ENCODE results near the gene INS. TPM values are rescaled to one million over a fixed set of nuclear protein-coding genes. Genes with fewer than 3 reads are reported as not detected.

Gene INS
- total and polyA plus RNA-seq, 2 of the 13 experiments (the other 11 are each of a cell fraction or from before 2014, with no cell fraction given) = not detected

DNA sequence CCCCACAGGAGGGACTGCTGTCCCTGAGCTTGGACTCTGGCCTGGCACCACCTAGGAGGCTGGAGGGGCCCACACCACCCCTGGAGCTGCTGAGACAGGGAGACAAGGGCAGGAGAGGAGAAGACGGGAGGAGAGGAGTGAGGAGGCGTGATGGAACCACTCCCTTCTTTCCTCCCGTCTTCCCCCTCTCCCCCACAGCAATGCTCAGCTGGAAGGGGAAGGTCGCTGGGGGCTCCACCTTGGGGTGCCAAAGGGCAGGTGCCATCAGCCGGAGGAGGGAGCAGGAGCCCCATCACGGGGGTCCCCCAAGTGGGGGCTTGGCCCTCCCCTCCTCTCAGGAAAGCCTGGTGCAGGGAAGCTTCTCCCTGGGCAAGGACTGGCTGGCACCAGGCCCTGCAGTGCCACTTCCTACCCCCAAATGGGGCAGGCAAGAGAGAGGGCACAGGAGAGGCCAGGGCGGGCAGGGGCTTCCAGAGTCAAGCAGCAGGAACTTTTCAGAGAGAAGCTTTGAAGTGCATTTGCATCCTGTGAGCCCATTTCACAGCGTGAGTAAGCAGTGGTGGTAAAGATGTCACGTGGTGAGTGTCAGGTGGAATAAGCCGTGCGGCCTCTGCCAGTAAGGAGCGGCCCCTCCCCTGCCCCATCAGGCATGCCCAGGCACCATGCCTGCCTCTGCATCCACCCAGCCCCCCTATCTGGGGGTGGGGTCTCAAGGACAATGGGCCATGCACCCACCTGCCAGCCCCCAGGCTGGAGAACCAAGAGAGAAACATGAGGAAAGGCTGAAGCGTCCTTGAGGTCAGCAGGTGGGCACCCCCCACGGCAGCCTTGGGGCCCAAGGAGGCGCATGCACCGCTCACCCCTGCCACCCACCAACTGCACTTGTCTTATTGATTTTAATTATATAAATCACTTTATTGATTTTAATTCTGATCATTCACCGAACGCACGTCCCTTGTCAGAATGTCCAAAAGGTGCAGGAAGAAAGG lies 26.7 kb downstream of the INS start (continued):
- peak; percentile 27; the same call in 1 of the 2 replicates for TF ChIP-seq MXD4 (CRISPR knock-in tag; IDR thresholded peaks at IDR 0.05)
- TF ChIP-seq SRF (IDR thresholded peaks at IDR 0.05; ENCODE audit: low read depth, low read length) = no peak
- TF ChIP-seq HOXA7 (CRISPR knock-in tag; IDR thresholded peaks at IDR 0.05) = no peak
- TF ChIP-seq MAFG (CRISPR knock-in tag; IDR thresholded peaks at IDR 0.05) = no peak
- no peak for TF ChIP-seq ZSCAN9 (CRISPR knock-in tag; IDR thresholded peaks at IDR 0.05; ENCODE audit: borderline replicate concordance)
- 0 out of 2 replicates have a peak, but pooled peaks have one; percentile 5 for TF ChIP-seq RARA (CRISPR knock-in tag; IDR thresholded peaks at IDR 0.05)
- TF ChIP-seq ZNF567 (CRISPR knock-in tag; IDR thresholded peaks at IDR 0.05; ENCODE audit: borderline replicate concordance) = no peak
- no peak for TF ChIP-seq ZBTB33 (CRISPR knock-in tag; IDR thresholded peaks at IDR 0.05)
- TF ChIP-seq KAT7 (CRISPR knock-in tag; IDR thresholded peaks at IDR 0.05; ENCODE audit: borderline replicate concordance) = no peak; the same call in 1 of the 2 replicates
- TF ChIP-seq CENPT (CRISPR knock-in tag; IDR thresholded peaks at IDR 0.05; ENCODE audit: low read depth) = no peak
- TF ChIP-seq, protein P1, sequence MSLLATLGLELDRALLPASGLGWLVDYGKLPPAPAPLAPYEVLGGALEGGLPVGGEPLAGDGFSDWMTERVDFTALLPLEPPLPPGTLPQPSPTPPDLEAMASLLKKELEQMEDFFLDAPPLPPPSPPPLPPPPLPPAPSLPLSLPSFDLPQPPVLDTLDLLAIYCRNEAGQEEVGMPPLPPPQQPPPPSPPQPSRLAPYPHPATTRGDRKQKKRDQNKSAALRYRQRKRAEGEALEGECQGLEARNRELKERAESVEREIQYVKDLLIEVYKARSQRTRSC (CRISPR knock-in tag; IDR thresholded peaks at IDR 0.05; ENCODE audit: low read depth) = 0 out of 2 replicates have a peak, but pooled peaks have one; percentile 10
- no peak for TF ChIP-seq SMAD3 (CRISPR knock-in tag; IDR thresholded peaks at IDR 0.05)
- TF ChIP-seq ZNF740 (CRISPR knock-in tag; IDR thresholded peaks at IDR 0.05) = no peak
- TF ChIP-seq KDM2A (CRISPR knock-in tag; IDR thresholded peaks at IDR 0.05; ENCODE audit: borderline replicate concordance, low read depth) = peak; percentile 15; the same call in 1 of the 2 replicates
- TF ChIP-seq GLI4 (CRISPR knock-in tag; IDR thresholded peaks at IDR 0.05; ENCODE audit: borderline replicate concordance) = 0 out of 2 replicates have a peak, but pooled peaks have one; percentile 7
- no peak for TF ChIP-seq MTA3 (CRISPR knock-in tag; IDR thresholded peaks at IDR 0.05)
- TF ChIP-seq EED (CRISPR knock-in tag; IDR thresholded peaks at IDR 0.05) = no peak
- TF ChIP-seq ESRRA (CRISPR knock-in tag; IDR thresholded peaks at IDR 0.05; ENCODE audit: low read depth) = 0 out of 2 replicates have a peak, but pooled peaks have one; percentile 19
- TF ChIP-seq RBM39 (IDR thresholded peaks at IDR 0.05; ENCODE audit: low read depth, low read length, poor library complexity, severe bottlenecking) = peak; percentile 6
- TF ChIP-seq BORCS8-MEF2B (CRISPR knock-in tag; IDR thresholded peaks at IDR 0.05) = no peak; the same call in 1 of the 2 replicates
- TF ChIP-seq ZNF619 (CRISPR knock-in tag; IDR thresholded peaks at IDR 0.05) = peak; percentile 17; the same call in 1 of the 2 replicates
- 0 out of 2 replicates have a peak, but pooled peaks have one; percentile 4 for TF ChIP-seq ZNF446 (CRISPR knock-in tag; IDR thresholded peaks at IDR 0.05)
- TF ChIP-seq HNF4G (IDR thresholded peaks at IDR 0.05; ENCODE audit: borderline replicate concordance, low read depth, low read length) = no peak
- TF ChIP-seq HNF4G (CRISPR knock-in tag; IDR thresholded peaks at IDR 0.05; ENCODE audit: borderline replicate concordance, low read depth) = no peak
- TF ChIP-seq ZNF180 (CRISPR knock-in tag; IDR thresholded peaks at IDR 0.05; ENCODE audit: borderline replicate concordance, low read depth) = no peak
- TF ChIP-seq NONO (IDR thresholded peaks at IDR 0.05) = no peak
- TF ChIP-seq NONO (CRISPR knock-in tag; conservative IDR thresholded peaks at IDR 0.05) = 0 out of 2 replicates have a peak, but pooled peaks have one; percentile 52
- no peak for TF ChIP-seq ZFP36L2 (CRISPR knock-in tag; IDR thresholded peaks at IDR 0.05)

All from HepG2 (cell line).